ENCODE results near the gene DNAJC25.
"Not testable (repeated sequence)": the region's sequence is repeated elsewhere in the genome, so short reads cannot be mapped to it uniquely, and the experiment has no call there.

The DNAJC25 gene

DNA sequence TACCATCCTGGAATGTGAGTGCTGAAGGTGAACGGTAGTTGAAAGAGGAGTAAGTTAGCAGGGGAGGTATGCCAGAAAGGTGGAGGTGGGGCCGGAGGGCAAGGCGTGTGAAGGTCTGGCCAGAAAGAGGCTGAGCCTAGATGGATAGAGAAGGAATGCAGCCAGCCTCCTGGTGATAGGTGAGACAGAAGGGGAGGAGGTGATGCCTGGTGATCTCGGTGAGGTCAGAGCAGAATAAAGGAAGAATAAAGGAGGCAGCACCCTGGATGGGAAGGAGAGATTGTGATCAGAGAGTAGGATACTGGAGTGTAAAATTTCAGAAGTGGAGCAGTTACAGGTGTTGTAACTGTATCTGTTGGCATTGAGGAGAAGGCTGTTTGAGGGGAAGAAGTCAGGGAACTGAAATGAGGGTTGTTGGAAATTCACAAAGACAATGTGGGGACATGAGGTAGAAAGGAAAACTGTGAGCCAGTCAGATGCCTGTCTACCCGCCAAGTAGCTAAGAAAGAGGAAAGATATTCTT lies 32.2 kb downstream of the DNAJC25 start:
- peaks cover 13% of the 10 kb centered on the region for H3K4me1 ChIP-seq (ENCODE audit: control insufficient read depth, insufficient read depth, low read length, poor library complexity, severe bottlenecking)
- H3K27ac ChIP-seq (ENCODE audit: low read depth, low read length, severe bottlenecking), result no peak overlapping the region
- H3K36me3 ChIP-seq (ENCODE audit: control insufficient read depth, insufficient read depth, low read length), result peaks cover 26% of the 10 kb centered on the region
- no peaks in the 10 kb centered on the region for H3K9me3 ChIP-seq (ENCODE audit: control insufficient read depth, low read length)
- 34 to 35% methylated on average over 4 of the region's 5 CpGs for WGBS, 2 experiments (ENCODE audit: insufficient coverage in 2 of 2)
- H3K4me3 ChIP-seq (ENCODE audit: extremely low read depth, insufficient read depth, low read length, poor library complexity, severe bottlenecking), result no peak overlapping the region

DNA sequence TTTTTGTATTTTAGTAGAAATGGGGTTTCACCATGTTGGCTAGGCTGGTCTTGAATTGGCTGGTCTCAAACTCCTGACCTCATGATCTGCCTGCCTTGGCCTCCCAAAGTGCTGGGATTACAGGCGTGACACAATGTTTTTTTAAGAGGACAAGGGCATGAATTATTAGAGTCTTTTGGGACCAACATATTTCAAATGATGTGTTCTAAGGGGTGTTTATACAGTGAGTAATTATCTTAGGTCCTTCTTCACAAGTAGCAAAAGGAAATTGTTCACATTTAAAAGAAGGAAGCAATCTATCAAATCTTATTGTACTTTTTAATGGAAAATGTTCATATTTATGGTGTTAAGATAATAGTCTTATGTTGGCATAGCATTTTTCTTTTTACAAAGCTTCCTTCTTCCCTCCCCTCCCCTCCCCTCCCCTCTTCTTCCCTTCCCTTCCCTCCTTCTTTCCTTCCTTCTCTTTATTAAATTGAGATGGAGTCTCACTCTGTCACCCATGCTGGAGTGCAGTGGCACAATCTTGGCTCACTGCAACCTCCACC lies 37.0 kb downstream of the DNAJC25 start:
- Histone ChIP-seq H3K4me3 (ENCODE audit: extremely low read depth, insufficient read depth, low read length, poor library complexity, severe bottlenecking) (no peak overlapping the region), H3K36me3 (ENCODE audit: control insufficient read depth, insufficient read depth, low read length) (peaks cover 43% of the 10 kb centered on the region), H3K4me1 (ENCODE audit: control insufficient read depth, insufficient read depth, low read length, poor library complexity, severe bottlenecking) (peaks cover 5% of the 10 kb centered on the region), H3K9me3 (ENCODE audit: control insufficient read depth, low read length) (no peaks in the 10 kb centered on the region), H3K27ac (ENCODE audit: low read depth, low read length, severe bottlenecking) (no peak overlapping the region)
- 91% methylated on average over 1 of the region's 1 CpG; no CpG with 5 or more reads in 1 of the 2 experiments for WGBS, 2 experiments (ENCODE audit: insufficient coverage in 2 of 2)

DNA sequence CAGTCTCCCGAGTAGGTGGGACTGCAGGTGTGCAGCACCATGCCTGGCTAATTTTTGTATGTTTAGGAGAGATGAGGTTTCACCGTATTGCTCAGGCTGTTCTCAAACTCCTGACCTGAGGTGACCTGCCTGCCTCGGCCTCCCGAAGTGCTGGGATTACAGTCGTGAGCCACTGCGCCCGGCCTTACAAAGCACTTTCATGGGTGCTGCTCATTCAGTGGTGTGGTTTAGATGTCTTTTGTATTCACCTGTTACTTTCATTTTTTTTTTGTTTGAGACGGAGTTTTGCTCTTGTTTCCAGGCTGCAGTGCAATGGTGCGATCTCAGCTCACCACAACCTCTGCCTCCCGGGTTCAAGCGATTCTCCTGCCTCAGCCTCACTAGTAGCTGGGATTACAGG lies 37.5 kb downstream of the DNAJC25 start:
- 91 to 92% methylated on average over 7 to 10 of the region's 11 CpGs for WGBS, 2 experiments (ENCODE audit: insufficient coverage in 2 of 2)
- H3K36me3 ChIP-seq (ENCODE audit: control insufficient read depth, insufficient read depth, low read length), result peaks cover 43% of the 10 kb centered on the region

DNA sequence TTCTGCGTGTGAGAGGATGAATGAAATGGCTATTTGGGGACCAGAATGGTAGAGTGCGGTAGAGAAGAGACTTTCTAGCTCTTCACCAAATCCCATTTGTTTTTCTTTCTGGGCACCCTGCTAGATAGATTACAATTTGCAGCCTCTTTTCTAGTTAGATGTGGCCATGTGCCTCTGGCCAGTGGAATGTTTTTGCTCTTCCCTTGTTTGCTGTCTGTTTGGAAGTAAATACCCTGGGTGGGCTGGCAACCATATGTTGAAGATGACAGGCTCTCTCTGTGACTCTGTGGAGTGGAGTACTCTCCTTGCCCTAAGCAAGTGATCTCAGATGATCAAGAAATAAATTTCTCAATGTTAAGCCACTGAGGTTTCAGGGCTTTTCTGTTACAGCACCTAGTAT lies 43.2 kb downstream of the DNAJC25 start:
- Histone ChIP-seq H3K9me3 (ENCODE audit: control insufficient read depth, low read length) (no peaks in the 10 kb centered on the region), H3K4me1 (ENCODE audit: control insufficient read depth, insufficient read depth, low read length, poor library complexity, severe bottlenecking) (no peaks in the 10 kb centered on the region), H3K4me3 (ENCODE audit: extremely low read depth, insufficient read depth, low read length, poor library complexity, severe bottlenecking) (no peak overlapping the region), H3K36me3 (ENCODE audit: control insufficient read depth, insufficient read depth, low read length) (peaks cover 21% of the 10 kb centered on the region), H3K27ac (ENCODE audit: low read depth, low read length, severe bottlenecking) (no peak overlapping the region)
- 100% methylated on average over 1 of the region's 2 CpGs; no CpG with 5 or more reads in 1 of the 2 experiments for whole genome bisulfite sequencing, 2 experiments (ENCODE audit: insufficient coverage in 2 of 2)

More for the DNA sequence above, 37.5 kb downstream of the DNAJC25 start:
- H3K9me3 ChIP-seq (ENCODE audit: control insufficient read depth, low read length); H3K4me1 ChIP-seq (ENCODE audit: control insufficient read depth, insufficient read depth, low read length, poor library complexity, severe bottlenecking); H3K27ac ChIP-seq (ENCODE audit: low read depth, low read length, severe bottlenecking); H3K4me3 ChIP-seq (ENCODE audit: extremely low read depth, insufficient read depth, low read length, poor library complexity, severe bottlenecking): not testable (repeated sequence)

DNA sequence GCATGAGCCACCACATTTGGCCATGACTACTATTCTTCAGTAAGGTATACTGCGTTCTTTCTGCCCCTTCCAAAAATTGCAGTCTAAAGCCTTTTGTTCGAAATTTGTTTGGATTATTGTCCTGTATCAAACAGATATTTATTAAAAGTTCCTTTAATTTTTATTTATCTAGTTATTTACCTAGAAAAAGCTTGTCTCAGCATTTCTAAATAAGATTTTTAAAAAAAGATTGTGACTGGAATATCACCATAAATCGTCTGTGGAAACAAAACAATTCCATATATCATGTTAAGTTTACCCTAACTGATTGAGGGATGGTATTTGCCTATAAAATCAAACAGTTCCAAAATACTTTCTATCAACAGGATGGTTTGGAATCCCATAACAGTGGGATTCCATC lies 45.0 kb downstream of the DNAJC25 start:
- no peak overlapping the region for H3K4me3 ChIP-seq (ENCODE audit: extremely low read depth, insufficient read depth, low read length, poor library complexity, severe bottlenecking)
- WGBS, 2 experiments (ENCODE audit: insufficient coverage in 2 of 2), result no CpG with 5 or more reads among the region's 3 CpGs
- H3K4me1 ChIP-seq (ENCODE audit: control insufficient read depth, insufficient read depth, low read length, poor library complexity, severe bottlenecking), result no peaks in the 10 kb centered on the region
- no peak overlapping the region for H3K27ac ChIP-seq (ENCODE audit: low read depth, low read length, severe bottlenecking)
- H3K9me3 ChIP-seq (ENCODE audit: control insufficient read depth, low read length), result no peaks in the 10 kb centered on the region
- H3K36me3 ChIP-seq (ENCODE audit: control insufficient read depth, insufficient read depth, low read length), result peaks cover 29% of the 10 kb centered on the region

DNA sequence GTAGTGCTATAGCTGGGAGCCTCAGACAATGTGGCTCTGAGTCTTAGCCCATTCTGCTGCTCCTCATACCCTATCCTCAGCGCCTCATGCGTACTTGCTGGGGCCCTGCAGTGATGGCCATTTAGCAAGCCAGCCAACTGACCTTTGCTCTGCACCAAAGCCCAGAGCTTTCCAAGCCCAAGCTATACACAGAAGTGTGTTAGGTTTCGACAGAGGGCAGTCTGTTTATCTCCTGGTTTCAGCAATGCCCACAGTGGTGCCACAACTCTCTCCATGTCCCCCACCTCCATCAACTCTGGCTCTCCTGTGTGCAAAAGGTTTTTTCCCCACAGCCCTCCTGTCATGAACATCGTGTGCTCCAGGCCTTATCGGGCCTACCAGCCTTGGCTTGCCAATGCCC lies 47.2 kb downstream of the DNAJC25 start:
- Histone ChIP-seq H3K4me3 (ENCODE audit: extremely low read depth, insufficient read depth, low read length, poor library complexity, severe bottlenecking) (no peak overlapping the region), H3K27ac (ENCODE audit: low read depth, low read length, severe bottlenecking) (no peak overlapping the region), H3K4me1 (ENCODE audit: control insufficient read depth, insufficient read depth, low read length, poor library complexity, severe bottlenecking) (no peaks in the 10 kb centered on the region), H3K9me3 (ENCODE audit: control insufficient read depth, low read length) (no peaks in the 10 kb centered on the region), H3K36me3 (ENCODE audit: control insufficient read depth, insufficient read depth, low read length) (peaks cover 25% of the 10 kb centered on the region)
- WGBS, 2 experiments (ENCODE audit: insufficient coverage in 2 of 2), result 95 to 97% methylated on average over 4 to 5 of the region's 5 CpGs

DNA sequence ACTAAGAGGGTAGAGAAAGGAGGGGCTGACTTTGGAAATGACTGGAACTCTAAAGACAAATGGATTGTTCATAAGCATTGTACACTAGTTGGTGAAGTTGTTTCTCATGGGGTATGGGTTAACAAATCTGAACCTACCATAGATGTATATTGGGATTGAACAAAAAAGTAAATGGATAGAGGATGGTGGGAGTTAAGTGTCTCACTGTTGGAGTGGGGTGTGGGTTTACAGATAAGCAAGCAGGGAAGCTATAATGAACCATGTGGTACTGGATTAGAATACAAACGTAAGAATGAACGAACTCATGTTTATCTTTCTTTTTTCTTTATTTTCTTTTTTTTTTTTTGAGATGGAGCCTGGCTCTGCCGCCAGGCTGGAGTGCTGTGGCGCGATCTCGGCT lies 48.1 kb downstream of the DNAJC25 start:
- 98 to 100% methylated on average over 3 to 4 of the region's 6 CpGs for WGBS, 2 experiments (ENCODE audit: insufficient coverage in 2 of 2)
- H3K4me1 ChIP-seq (ENCODE audit: control insufficient read depth, insufficient read depth, low read length, poor library complexity, severe bottlenecking), result no peaks in the 10 kb centered on the region
- no peak overlapping the region for H3K27ac ChIP-seq (ENCODE audit: low read depth, low read length, severe bottlenecking)
- no peak overlapping the region for H3K4me3 ChIP-seq (ENCODE audit: extremely low read depth, insufficient read depth, low read length, poor library complexity, severe bottlenecking)
- peaks cover 25% of the 10 kb centered on the region for H3K36me3 ChIP-seq (ENCODE audit: control insufficient read depth, insufficient read depth, low read length)
- no peaks in the 10 kb centered on the region for H3K9me3 ChIP-seq (ENCODE audit: control insufficient read depth, low read length)

DNA sequence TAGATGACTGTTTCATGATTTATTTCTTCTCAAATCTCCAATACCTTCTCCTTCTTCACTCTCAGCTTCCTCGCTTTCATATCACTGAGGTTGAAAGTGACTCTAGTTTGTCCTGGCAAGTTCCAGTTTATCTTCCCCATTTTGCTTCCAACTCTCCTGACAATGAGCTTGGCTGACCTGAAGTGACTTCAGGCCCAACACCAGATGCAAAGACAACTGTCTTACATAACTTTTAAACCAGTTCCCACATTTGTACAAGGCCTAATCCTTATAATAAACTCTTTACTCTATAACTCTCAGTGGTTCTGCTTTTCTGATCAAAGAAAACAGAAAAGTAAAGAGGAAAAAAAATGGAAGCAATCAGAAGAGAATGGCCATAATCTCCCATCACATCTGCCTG lies 52.3 kb downstream of the DNAJC25 start:
- no peaks in the 10 kb centered on the region for H3K4me1 ChIP-seq (ENCODE audit: control insufficient read depth, insufficient read depth, low read length, poor library complexity, severe bottlenecking)
- no peaks in the 10 kb centered on the region for H3K9me3 ChIP-seq (ENCODE audit: control insufficient read depth, low read length)
- H3K4me3 ChIP-seq (ENCODE audit: extremely low read depth, insufficient read depth, low read length, poor library complexity, severe bottlenecking), result no peak overlapping the region
- 79 to 88% methylated on average over 1 of the region's 1 CpG for WGBS, 2 experiments (ENCODE audit: insufficient coverage in 2 of 2)
- H3K36me3 ChIP-seq (ENCODE audit: control insufficient read depth, insufficient read depth, low read length), result peaks cover 16% of the 10 kb centered on the region
- H3K27ac ChIP-seq (ENCODE audit: low read depth, low read length, severe bottlenecking), result no peak overlapping the region

DNA sequence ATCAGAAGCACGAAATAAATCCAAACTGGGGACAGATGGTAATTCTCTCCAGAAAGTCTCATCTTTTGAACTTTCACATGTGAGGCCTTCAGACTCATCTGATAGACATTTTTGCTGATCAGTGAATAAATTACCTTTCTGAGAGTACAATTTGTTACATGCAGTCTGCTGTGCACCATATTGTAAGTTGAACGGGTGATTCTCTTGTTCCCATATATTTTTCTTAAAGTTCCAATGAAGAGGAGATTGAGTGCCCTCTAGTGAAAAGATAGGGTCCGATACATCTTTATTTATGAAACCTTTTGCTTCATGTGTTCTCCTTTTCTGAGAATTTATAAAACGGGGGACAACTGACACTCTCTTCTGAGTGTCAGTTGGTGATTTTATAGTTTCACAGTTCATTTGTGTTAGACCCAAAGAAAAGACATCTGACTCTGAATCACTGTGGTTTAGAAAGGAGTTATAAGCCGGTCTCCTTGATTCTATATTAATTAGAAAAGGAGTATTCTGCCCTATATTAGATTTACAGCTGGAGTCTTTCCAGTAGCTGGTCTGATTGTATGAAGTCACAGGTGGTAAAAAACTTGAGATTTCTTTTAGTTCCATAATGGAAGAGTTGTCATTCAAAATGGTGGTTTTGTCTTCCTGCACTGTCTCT lies 60.7 kb downstream of the DNAJC25 start:
- WGBS, 2 experiments (ENCODE audit: insufficient coverage in 2 of 2), result 93 to 100% methylated on average over 1 to 3 of the region's 5 CpGs
- Histone ChIP-seq H3K9me3 (ENCODE audit: control insufficient read depth, low read length) (no peaks in the 10 kb centered on the region), H3K27ac (ENCODE audit: low read depth, low read length, severe bottlenecking) (no peak overlapping the region), H3K36me3 (ENCODE audit: control insufficient read depth, insufficient read depth, low read length) (no peaks in the 10 kb centered on the region), H3K4me3 (ENCODE audit: extremely low read depth, insufficient read depth, low read length, poor library complexity, severe bottlenecking) (no peak overlapping the region), H3K4me1 (ENCODE audit: control insufficient read depth, insufficient read depth, low read length, poor library complexity, severe bottlenecking) (no peaks in the 10 kb centered on the region)

DNA sequence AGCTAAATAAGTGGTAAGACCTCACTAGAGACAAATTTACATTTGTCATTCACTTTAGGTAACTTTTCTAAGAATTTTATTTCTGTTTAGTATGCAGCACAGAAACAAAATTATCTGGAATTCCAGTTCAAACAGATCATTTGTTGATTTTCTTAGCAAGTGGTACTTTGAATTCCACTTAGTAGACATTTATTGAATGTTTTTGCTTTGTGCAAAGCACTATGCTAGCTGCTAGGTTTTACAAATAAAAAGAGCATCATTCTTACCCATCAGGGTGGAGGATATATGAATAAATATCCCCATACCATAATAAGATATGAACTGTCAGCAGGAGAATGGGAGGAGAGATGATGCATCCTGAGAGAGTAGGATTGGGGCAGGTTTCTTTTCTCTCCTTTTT lies 65.7 kb downstream of the DNAJC25 start:
- Histone ChIP-seq H3K9me3 (ENCODE audit: control insufficient read depth, low read length) (peaks cover 8% of the 10 kb centered on the region), H3K4me3 (ENCODE audit: extremely low read depth, insufficient read depth, low read length, poor library complexity, severe bottlenecking) (no peak overlapping the region), H3K27ac (ENCODE audit: low read depth, low read length, severe bottlenecking) (no peak overlapping the region), H3K4me1 (ENCODE audit: control insufficient read depth, insufficient read depth, low read length, poor library complexity, severe bottlenecking) (no peaks in the 10 kb centered on the region), H3K36me3 (ENCODE audit: control insufficient read depth, insufficient read depth, low read length) (no peaks in the 10 kb centered on the region)

DNA sequence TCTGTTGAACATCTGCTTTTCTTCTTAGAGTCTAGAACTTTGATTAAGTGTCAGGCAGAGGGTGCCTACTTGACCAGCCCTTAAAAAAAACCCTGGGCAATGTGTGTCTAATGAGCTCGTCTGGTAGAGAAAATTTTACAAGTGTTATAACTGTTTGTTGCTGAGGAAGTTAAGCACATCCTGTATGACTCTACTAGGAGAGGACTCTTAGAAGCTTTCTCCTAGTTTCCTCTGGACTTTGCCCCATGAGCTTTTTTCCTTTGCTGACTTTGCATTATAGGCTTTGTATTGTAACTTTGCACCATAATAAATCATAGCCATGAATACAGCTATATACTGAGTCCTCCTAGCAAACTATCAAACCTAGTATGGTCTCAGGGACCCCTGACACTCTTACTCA lies 69.6 kb downstream of the DNAJC25 start:
- H3K9me3 ChIP-seq (ENCODE audit: control insufficient read depth, low read length), result peaks cover 8% of the 10 kb centered on the region
- H3K4me1 ChIP-seq (ENCODE audit: control insufficient read depth, insufficient read depth, low read length, poor library complexity, severe bottlenecking), result no peaks in the 10 kb centered on the region
- peak overlapping the region; percentile 63 for H3K27ac ChIP-seq (ENCODE audit: low read depth, low read length, severe bottlenecking)
- no peaks in the 10 kb centered on the region for H3K36me3 ChIP-seq (ENCODE audit: control insufficient read depth, insufficient read depth, low read length)
- 88 to 100% methylated on average over 1 of the region's 1 CpG for WGBS, 2 experiments (ENCODE audit: insufficient coverage in 2 of 2)
- no peak overlapping the region for H3K4me3 ChIP-seq (ENCODE audit: extremely low read depth, insufficient read depth, low read length, poor library complexity, severe bottlenecking)
